Medulla oblongata (tissue), 1 donor: ENCODE measurements around the gene MESD.
A peak's percentile ranks its signal among the peaks of the same experiment; 100 is the strongest.

ENCODE experiments used
- DNase-seq: peaks from one replicate; pipeline ENCODE4 v3.0.0-alpha.2; 2015; ENCODE audit errors: extremely low spot score

The MESD gene

DNA sequence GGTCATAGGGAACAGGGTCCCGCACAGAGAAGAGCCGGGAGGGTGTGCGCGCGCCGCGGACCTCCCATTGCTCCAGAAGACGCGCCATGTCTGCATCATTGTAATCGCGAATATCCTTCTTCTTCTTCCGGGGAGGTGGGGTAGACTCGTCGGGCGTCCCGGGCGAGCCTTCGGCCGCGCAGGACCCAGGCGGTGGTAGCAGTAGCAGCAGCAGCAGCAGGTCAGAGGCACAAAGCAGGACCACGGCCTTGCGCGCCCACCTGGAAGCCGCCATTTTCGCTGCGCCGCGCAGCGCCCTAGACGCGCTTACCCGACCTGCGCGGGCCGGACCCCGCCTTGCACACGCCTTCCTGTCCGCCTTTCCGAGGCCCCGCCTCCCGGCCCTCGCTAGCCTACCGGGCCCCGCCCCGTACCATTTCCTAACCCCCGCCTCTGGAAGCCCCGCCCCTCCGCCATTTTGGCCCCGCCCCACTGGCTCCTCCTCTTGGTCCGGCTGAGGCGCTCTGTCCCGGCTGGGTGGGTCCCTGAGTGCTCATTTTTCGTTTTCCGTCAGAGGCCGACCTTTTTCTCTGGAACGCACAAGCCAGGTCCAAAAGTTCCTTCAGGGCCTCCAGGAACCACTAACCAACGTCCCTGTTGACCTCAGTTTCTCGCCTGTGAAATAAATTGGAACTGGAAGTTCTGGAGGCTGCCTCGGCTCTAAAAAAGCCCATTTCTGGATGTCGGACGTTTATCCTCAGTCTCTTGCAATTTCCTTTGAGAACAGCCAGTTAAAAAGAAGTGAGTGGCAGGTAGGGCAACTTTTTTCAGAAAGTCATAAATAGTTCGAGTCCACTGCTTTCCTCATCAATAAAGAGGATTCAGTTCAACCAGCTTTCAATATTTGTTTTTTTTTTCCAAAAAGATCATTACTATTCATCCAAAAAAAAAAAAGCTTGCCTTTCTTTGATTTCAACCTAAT lies at the start of gene MESD:
Gene MESD (minus strand): TSS at position 302 of the 961 bp plus-strand sequence. CDS start 28 bp downstream, at position 274.
- peak; percentile 97 for DNase-seq

DNA sequence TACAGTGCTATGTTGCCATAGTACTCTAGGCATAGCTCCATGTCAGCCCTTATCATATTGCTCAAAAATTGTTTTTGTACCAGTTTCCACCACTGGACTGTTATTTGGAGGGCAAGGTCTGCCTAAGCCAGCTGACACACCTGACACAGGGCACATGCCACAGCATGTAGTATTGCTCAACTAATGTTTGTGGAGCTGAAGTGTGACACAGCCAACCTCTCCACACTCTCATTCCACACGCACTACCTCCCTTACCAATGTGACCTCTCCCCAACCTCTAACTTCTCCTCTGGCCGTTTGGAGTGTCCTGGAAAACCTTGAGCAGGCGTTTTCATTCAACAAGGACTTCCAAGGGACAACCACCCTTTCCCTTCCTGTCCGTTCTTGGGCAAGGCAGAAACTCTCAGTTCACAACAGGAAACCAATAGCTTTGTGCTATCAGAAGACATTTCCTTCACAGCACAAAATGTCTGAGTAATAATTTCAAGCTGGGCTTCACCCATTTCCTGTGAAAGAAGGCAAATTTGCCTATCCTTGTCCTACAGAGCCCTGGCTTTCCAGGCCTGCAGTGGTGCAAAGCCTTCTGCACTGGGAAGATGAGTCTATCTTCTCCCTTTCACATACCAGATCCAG lies 49.5 kb upstream of the MESD start:
- no peak for DNase-seq

DNA sequence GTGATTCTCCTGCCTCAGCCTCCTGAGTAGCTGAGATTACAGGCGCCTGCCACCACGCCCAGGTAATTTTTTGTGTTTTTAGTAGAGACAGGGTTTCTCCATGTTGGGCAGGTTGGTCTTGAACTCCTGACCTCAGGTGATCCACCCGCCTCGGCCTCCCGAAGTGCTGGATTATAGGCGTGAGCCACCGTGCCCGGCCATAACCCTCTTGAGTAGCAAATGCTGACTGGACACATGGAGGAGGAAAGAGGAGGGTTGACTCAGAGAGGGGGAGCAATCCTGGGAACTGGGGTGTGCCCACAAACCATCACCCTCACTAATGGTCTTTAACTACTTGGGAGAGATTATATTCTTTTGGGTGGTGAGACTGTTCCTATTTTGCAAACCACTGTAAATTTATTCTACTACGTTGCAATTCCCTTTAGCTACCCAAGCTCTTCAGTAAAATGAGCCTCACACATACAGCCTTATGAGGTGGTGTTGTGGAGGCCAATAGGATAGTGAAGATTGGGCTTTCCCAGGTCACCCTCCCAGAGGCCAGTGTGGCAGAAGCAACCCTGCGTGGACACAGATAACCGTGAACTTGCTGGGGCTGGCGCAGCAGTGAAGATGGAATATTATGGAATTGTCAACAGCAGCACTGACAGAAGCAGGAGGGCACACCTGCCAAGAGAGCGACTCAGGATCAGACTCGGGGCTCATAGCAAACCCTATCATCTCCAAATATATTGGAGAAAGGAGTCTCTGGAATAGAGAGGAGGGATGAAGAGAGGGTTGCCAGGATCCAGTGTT lies 48.5 kb upstream of the MESD start:
- DNase-seq: no peak

DNA sequence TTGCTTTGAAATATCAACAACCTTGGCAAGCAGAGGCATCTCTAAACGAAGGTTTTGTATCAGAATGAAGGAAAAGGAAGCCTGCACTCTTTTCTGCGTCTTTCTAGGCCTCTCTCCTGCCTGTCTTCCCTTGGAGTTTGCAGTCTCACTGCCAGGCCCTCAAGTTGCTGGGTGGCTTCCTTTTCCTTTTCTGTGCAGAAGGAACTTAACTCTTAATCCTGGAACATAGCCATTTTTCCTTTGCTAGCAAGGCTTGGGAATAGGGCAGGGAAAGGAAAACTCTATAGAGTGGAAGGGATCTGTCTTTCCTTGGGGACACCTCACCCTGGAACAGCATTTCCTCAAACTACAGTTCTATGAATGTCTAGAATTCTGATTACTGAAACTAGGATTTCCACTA lies 43.9 kb upstream of the MESD start:
- no peak for DNase-seq

DNA sequence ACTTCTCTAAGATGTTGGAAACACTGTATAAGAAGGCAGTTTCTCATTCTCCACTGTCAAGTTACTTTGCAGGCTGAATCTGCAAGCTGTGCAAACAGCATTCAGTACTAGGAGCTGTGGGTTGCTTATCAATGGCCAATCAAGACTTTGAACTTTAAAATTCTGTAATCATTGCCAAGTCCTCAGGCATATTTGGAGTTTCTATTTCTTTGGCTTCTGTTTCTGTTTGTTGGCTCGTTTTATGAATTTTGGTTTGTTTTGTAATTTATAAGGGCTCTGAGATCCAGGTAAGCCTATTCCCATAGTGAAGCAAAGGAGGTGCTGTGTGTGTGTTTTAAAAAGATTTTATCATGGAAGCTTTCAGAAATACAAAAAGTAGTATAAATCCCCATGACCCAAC lies 43.2 kb upstream of the MESD start:
- DNase-seq: no peak

DNA sequence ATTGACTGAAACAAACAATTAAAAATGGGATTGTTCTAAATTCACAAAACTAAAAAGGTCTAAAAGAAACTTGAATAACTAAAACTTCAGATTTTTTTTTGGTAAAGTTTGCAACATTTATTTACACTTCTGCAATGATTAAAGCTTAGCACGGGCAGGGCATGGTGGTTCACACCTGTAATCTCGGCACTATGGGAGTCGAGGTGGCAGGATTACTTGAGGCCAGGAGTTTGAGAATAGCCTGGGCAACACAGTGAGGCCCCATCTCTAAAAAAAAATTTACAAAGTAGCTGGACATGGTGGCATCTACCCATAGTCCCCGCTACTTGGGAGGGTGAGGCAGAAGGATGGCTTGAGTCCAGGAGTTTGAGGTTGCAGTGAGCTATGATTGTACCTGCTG lies 42.7 kb upstream of the MESD start:
- no peak for DNase-seq

DNA sequence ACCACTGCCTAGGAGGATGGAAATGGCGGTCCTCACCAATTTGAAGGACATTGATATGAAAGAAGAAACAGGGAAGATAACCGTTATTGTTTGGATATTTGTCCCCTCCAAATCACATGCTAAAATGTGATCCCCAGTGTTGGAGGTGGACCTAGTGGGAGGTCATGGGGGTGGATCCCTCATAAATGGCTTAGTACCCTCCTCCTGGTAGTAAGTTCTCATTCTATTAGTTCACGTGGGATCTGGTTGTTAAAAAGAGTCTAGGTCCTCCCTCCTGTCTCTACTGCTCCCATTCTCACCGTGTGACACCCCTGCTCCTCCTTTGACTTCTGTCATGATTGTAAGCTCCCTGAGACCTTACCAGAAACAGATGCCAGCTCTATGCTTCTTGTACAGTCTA lies 41.6 kb upstream of the MESD start:
- no peak for DNase-seq

DNA sequence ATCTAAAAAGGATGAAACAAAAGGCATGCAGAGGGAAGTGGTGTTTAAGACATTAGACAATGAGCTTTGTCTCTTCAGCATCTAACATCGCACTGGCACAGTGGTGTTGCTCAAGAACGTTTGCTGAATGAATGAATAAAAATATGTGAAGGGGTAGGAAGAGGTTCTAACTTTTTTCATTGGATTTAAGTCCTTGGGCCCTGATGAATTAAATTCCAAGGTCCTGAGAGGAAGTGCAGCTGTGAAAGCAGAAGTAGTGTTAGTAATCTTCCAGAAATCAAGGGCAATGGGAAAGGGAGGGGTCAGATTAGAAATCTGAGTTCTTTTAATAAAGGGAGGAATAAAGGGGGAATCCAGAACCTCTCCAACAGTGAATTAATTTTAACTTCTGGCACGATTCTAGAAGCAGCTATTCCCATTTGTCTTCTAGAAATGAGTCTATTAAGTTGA lies 40.7 kb upstream of the MESD start:
- no peak for DNase-seq

DNA sequence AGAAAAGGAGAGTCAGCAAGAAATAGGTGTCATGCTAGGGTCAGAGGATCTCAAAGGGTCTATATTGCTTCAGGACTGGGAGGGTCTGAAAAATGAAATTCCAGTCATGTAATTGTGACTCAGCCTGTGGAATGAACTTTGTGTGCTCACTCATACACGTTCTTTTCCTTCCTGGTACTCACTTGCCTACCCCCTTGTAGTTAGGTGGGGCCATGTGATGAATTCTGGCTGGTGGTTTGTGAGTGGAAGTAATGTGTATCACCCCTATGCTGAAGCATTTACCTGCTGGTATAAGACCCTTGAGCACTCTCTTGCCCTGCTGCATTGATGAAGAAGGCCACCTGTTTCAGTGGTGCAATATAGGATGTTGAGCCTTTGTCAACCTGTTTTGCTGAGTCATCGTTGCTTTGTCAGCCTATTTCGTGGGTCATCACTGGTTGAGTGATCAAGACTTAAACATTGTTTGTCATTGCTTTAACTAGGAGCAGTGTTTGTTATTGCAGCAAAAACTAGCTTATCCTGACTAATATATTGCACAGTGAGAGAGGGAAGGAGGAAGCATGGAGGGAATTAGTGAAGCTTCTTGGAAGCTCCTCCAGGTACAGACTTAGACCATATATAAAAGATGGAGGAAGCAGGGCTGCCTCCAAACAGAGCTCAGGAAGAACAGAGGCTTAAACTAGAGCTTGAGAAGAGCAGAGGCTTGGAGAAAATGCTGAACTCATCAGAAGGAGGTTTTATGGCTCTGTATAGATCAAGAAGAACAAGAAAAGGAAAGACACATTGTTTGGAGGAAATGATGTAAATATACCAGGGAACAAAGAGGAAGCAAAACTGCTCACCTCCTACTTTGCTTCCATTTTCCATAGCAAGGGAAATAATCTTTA lies 40.0 kb upstream of the MESD start:
- DNase-seq: no peak

DNA sequence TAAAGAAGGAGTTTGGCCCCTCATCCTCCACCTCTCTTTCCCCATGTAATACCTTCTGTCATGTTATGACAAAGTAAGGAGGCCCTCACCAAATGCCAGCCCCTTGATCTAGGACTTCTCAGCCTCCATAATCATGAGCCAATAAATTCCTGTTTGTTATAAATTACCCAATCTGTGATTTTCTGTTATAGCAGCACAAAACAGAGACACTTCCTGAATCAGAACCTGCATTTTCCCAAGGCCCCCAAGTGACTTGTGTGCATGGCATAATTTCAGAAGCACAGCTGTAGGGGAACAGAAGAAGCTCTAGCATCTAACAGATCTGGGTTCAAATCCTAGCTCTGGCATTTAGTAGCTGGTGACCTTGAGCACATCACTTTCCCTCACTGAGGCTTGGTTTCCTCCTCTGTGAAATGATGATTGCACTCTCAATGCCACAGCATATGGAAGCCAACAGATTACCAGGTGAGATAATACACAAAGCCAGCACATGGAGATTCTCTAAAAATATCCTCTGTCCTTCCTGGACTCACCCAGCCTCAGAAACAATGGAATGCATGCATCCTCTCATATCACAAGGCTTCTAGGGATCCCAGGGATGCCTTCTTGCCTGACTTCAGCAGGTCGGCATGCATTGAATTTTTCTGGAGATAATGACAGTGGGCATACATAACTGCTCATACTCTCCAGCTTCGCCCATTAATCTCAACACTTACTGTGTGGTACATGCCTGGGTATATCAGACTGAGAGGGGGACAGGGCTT lies 37.4 kb upstream of the MESD start:
- DNase-seq: no peak

DNA sequence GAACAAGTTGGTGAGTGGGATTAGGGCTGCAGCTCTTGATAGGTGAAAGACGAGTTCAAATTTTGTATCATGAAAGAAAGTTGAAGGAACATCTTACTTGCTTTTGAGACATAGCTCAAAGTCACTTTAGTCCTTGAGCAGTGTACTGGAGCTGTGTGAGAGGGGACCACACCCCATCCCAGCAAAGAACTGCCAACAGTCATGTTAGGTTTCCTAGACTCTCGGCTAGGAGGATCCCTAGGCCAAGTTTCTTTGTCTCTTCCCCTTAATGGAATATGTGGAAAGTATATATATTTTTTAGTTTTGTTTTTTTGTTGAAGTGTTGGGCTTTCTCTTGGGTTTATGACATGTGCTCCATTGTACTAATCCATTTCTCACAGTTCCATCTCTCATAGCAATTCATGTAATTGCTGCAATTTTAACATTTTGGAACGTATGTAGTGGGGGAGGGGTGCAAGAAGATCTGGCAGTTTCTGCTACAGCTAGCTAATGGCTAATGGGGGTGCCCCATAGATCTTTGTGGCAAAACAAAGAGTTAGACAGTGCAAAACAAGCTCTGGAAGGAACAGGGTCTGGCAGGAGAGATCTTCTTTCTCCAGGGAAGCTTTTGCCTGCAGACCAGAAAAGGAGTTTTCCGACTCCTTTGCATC lies 36.2 kb upstream of the MESD start:
- DNase-seq: no peak

DNA sequence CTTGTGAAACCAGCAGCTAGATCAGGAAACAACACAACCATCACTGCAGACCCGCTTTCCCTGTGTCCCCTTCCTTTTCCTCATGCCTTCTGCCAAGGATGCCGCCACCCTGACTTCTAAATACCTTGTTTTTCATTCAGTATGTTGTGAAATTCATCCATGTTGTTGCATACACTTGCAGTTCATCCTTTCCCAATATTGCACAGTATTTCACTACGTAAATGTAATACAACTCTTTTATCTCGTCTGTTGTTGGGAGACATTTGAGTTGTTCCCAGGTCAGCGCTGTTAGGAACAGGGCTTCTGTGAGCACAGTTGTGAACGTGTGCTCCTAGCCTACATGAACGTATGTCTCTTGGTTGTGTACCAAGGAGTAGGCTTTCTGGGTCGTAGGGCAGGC lies 35.3 kb upstream of the MESD start:
- DNase-seq: no peak

DNA sequence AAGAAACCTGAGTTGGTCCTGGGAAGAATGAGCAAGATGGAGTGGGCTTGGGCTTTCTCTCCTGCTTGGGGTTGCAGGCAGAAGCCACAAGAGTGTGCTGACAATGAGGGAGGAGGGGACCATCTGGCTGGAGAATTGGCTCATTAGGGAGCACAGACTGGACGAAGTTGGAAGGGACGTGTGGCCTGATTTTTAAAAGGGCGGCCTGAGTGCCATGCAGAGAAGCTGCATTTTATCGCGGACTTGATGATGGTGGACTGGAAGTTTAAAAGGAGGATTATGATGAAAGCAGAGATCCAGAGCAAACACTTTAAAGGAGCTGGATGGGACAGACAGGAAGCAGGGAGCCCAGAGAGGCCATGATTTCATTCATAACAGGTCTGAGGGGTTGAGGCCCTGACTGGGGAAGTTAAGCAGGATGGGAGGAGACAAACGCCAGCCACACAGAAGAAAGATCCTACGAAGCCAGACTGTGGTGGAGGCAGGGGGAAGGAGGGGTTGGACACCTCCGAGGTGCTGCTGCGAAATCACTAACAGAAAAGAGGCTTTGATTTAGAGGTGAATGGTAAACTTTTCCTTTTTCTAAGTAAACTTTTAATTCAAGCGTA lies 34.8 kb upstream of the MESD start:
- no peak for DNase-seq

DNA sequence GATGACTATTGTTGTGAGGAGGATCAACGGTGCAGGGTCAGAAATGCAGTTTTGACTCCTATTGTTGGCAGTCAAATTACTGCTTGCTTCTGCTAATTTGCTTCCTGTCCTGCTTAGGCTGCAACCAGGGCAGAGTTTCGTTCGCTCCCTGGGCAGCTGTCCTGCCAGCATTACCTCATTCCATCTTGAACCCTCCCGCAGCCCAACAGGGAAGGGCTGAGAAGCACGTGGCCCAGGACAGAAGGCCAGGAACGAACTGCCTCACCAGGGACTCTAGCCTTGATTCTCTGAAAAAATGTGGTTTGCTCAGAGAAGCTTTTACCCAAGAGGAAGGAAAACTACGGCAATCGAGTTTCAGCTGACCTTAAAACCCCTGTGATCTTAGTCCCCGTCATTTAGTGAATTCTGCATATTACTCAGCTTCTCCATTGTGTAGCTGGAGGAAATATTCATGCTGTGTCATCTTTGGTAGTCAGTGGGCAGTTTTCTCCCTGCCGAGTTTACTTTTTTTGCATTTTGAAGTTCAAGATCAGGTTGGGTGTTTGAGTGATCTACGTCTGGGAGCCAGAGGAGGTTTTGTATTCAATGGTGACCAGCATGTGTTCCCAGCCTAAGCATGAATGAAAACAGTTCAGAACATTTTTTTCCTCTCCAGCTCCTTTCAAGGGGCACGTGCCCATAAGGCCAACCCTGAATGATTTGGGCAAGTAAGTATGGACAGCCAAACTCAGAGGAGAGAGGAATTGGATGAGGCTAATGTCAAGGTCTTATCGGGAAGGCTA lies 34.1 kb upstream of the MESD start:
- peak; percentile 93 for DNase-seq

DNA sequence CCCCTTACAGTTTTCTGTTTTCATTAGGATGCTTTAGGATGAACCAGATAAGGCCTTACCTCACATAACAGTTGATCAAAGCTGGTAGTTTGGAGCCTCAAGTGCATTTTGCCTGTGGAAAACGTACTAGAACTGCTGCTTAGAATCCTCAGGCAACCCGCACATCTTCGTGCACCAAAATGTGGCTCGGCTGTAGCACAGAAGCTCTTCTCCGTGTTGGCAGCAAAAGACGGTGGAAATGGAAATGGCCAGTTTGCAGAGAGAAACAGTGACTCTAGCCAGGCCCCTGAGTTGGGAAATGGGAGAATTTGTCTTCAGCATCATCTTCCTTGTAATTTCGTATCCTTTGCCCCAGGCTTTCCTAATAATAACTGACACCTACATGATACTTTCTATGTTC lies 31.7 kb upstream of the MESD start:
- no peak for DNase-seq

DNA sequence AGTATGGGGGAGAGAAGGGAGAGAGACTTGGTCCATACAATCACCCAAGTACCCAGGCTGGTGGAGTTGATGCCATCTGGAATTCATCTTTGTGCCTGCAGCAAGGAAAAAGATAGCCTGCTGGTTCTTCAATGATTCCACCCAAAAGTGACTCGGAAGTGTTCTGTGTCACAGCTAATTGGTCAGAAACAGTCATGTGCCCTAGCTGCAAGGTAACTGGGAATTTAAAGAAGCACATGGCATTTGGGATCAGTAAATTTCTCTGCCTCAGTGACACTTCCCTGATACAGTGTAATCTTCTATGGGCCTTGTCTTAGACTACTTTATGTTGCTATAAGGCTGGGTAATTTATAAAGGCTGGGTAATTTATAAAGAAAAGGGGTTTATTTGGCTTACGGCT lies 28.6 kb upstream of the MESD start:
- DNase-seq: no peak

DNA sequence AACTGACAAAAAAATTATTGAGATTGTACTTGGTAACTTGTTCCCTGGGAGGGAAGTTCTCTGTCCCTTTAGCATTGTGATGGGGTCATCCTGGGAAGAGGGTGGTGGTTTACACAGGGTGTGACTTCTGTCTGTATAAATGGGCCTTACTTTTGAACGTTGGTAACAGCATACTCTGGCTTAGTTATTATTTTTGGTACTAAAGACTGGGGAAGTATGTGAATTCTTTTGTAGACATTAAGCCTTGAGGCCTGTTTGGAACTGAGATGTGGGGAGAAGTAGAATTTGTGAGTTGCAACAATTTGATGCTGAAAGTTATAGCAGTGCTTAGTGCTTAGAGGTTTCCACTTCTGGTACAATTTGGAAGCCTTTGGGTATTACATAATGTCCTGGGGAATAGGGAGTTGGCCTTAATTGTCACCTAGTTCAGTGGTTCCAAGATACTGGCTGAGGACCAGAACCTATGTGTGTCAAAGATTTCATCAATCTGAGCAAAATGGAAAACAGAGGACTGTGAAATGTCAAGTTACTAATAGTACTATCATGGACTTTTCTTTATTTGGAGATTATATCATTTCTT lies 27.0 kb upstream of the MESD start:
- DNase-seq: peak; percentile 47
